GM21786 (cell line): Measurements from ENCODE around the gene CCNYL1.

Experiments
- ATAC-seq: cut with Tn5 transposase; IDR thresholded peaks from one replicate; pipeline ENCODE4 v1.9.1; 2021; ENCODE audit not compliant: unreplicated experiment

The CCNYL1 gene

GRCh38 chr2:207763303-207763917, 52.0 kb downstream of the CCNYL1 start:
- no peak for ATAC-seq

- ATAC-seq: no peak
Observed at GRCh38 chr2:207764096-207764630, 52.7 kb downstream of the CCNYL1 start.

GRCh38 chr2:207765547-207765946, 54.1 kb downstream of the CCNYL1 start:
- ATAC-seq: no peak

GRCh38 chr2:207766041-207766551, 54.7 kb downstream of the CCNYL1 start:
- no peak for ATAC-seq

GRCh38 chr2:207766697-207767460, 55.4 kb downstream of the CCNYL1 start:
- no peak for ATAC-seq

GRCh38 chr2:207767461-207768167, 56.2 kb downstream of the CCNYL1 start:
- no peak for ATAC-seq

- no peak for ATAC-seq
Observed at GRCh38 chr2:207768168-207768865, 56.9 kb downstream of the CCNYL1 start.

- ATAC-seq: peak; percentile 3
Observed at GRCh38 chr2:207768866-207769596, 57.6 kb downstream of the CCNYL1 start.

- no peak for ATAC-seq
Observed at GRCh38 chr2:207770602-207771404, 59.4 kb downstream of the CCNYL1 start.

GRCh38 chr2:207771421-207771820, 60.0 kb downstream of the CCNYL1 start:
- no peak for ATAC-seq

- ATAC-seq: no peak
Observed at GRCh38 chr2:207772081-207772843, 60.8 kb downstream of the CCNYL1 start.

GRCh38 chr2:207772844-207773205, 61.4 kb downstream of the CCNYL1 start:
- ATAC-seq: no peak

GRCh38 chr2:207775473-207775872, 64.0 kb downstream of the CCNYL1 start:
- no peak for ATAC-seq

GRCh38 chr2:207777124-207777523, 65.7 kb downstream of the CCNYL1 start:
- no peak for ATAC-seq

- ATAC-seq: no peak
Observed at GRCh38 chr2:207778298-207778882, 67.0 kb downstream of the CCNYL1 start.

- ATAC-seq: no peak
Observed at GRCh38 chr2:207779523-207779922, 68.1 kb downstream of the CCNYL1 start.

- no peak for ATAC-seq
Observed at GRCh38 chr2:207782238-207783030, 71.0 kb downstream of the CCNYL1 start.

- ATAC-seq: no peak
Observed at GRCh38 chr2:207783514-207783913, 72.1 kb downstream of the CCNYL1 start.
